Measurements from ENCODE around the gene PI4KA.

- no peak for TF ChIP-seq CREB1 (IDR thresholded peaks at IDR 0.05)
- no peak for TF ChIP-seq CREB1 (CRISPR knock-in tag; IDR thresholded peaks at IDR 0.05)
- TF ChIP-seq MTA3 (CRISPR knock-in tag; IDR thresholded peaks at IDR 0.05), result no peak
- no peak for TF ChIP-seq ZNF235 (CRISPR knock-in tag; IDR thresholded peaks at IDR 0.05; ENCODE audit: borderline replicate concordance)
- TF ChIP-seq MXI1 (IDR thresholded peaks at IDR 0.05; ENCODE audit: borderline replicate concordance, low read depth, low read length), result no peak
- TF ChIP-seq CTCF (CRISPR knock-in tag; IDR thresholded peaks at IDR 0.05), result no peak
- TF ChIP-seq HNRNPK (IDR thresholded peaks at IDR 0.05; ENCODE audit: low read depth, low read length, poor library complexity, severe bottlenecking), result no peak
- TF ChIP-seq ZNF318 (CRISPR knock-in tag; IDR thresholded peaks at IDR 0.05), result no peak
- no peak for TF ChIP-seq ZBTB33 (CRISPR knock-in tag; IDR thresholded peaks at IDR 0.05)
- no peak for TF ChIP-seq ARNT (IDR thresholded peaks at IDR 0.05)
- no peak for TF ChIP-seq HDAC2 (CRISPR knock-in tag; IDR thresholded peaks at IDR 0.05)
- no peak for TF ChIP-seq RAD21 (CRISPR knock-in tag; IDR thresholded peaks at IDR 0.05)
- TF ChIP-seq ZNF543 (CRISPR knock-in tag; IDR thresholded peaks at IDR 0.05), result no peak
- TF ChIP-seq, protein P1, sequence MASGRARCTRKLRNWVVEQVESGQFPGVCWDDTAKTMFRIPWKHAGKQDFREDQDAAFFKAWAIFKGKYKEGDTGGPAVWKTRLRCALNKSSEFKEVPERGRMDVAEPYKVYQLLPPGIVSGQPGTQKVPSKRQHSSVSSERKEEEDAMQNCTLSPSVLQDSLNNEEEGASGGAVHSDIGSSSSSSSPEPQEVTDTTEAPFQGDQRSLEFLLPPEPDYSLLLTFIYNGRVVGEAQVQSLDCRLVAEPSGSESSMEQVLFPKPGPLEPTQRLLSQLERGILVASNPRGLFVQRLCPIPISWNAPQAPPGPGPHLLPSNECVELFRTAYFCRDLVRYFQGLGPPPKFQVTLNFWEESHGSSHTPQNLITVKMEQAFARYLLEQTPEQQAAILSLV (CRISPR knock-in tag; IDR thresholded peaks at IDR 0.05; ENCODE audit: borderline replicate concordance), result no peak
- no peak for TF ChIP-seq CEBPG (CRISPR knock-in tag; IDR thresholded peaks at IDR 0.05)
Observed at GRCh38 chr22:20844055-20845037, 14.3 kb downstream of the PI4KA start.

Data from HepG2 (cell line).